Endothelial cell (in vitro differentiated cells): ENCODE measurements around the gene ARSA. TPM values are rescaled to one million over a fixed set of nuclear protein-coding genes. Genes with fewer than 3 reads are reported as not detected.
"Not testable (repeated sequence)": the region's sequence is repeated elsewhere in the genome, so short reads cannot be mapped to it uniquely, and the experiment has no call there.

Source experiments
- DNase-seq: peaks from one replicate; pipeline ENCODE4 v3.0.0; 2021; ENCODE audit warnings: low spot score
- H3K27ac Mint-ChIP-seq: one replicate; pipeline ENCODE4 v1.8.0; 2021; ENCODE audit warnings: mixed read lengths, inconsistent platforms; ENCODE audit not compliant: unreplicated experiment
- H3K27me3 Mint-ChIP-seq: one replicate; pipeline ENCODE4 v1.8.0; 2021; ENCODE audit warnings: mild to moderate bottlenecking, moderate library complexity, mixed read lengths, inconsistent platforms; ENCODE audit not compliant: unreplicated experiment
- H3K36me3 Mint-ChIP-seq: one replicate; pipeline ENCODE4 v1.8.0; 2021; ENCODE audit warnings: mild to moderate bottlenecking, low read depth, mixed read lengths, inconsistent platforms; ENCODE audit not compliant: unreplicated experiment
- H3K4me1 Mint-ChIP-seq: one replicate; pipeline ENCODE4 v1.8.0; 2021; ENCODE audit warnings: mild to moderate bottlenecking, mixed read lengths, inconsistent platforms; ENCODE audit not compliant: unreplicated experiment
- H3K4me3 Mint-ChIP-seq: one replicate; pipeline ENCODE4 v1.8.0; 2021; ENCODE audit warnings: mild to moderate bottlenecking, mixed read lengths, inconsistent platforms; ENCODE audit not compliant: unreplicated experiment
- H3K9me3 Mint-ChIP-seq: one replicate; pipeline ENCODE4 v1.8.0; 2021; ENCODE audit warnings: mixed read lengths, inconsistent platforms; ENCODE audit not compliant: unreplicated experiment
- CTCF ChIP-seq: fragments of 200-600 bp; sonication (generic); IDR thresholded peaks from one replicate; pipeline ENCODE4 v1.5.0; 2021; ENCODE audit warnings: antibody characterized with exemption; ENCODE audit not compliant: unreplicated experiment
- total RNA-seq: library from RNA; stranded (reverse); fragmentation: NEBNext Ultra II Directional; extraction: Animal tissue kit (Norgen Biotek cat#: 25700); gene quantifications from one replicate; pipeline ENCODE4 v1.2.1, GENCODE V29; 2021; ENCODE audit not compliant: unreplicated experiment

Gene ARSA
- total RNA-seq, 1 donor from 2014 or later, result 59.6 TPM

- Mint-ChIP-seq H3K4me1 (peaks cover 18% of the 10 kb centered on the region), H3K27me3 (peaks cover 6% of the 10 kb centered on the region), H3K27ac (no peak overlapping the region), H3K36me3 (peaks cover 7% of the 10 kb centered on the region), H3K9me3 (peaks cover 10% of the 10 kb centered on the region), H3K4me3 (no peak overlapping the region)
- DNase-seq, result no peak
- TF ChIP-seq CTCF, result no peak
Measured at GRCh38 chr22:50653256-50653655, 25.3 kb upstream of the ARSA start.

- Mint-ChIP-seq H3K4me1 (peaks cover 13% of the 10 kb centered on the region), H3K27me3 (peaks cover 11% of the 10 kb centered on the region)
- not testable (repeated sequence) for H3K27ac Mint-ChIP-seq, H3K4me3 Mint-ChIP-seq, DNase-seq, H3K9me3 Mint-ChIP-seq, H3K36me3 Mint-ChIP-seq
Measured at GRCh38 chr22:50643821-50644101, 15.8 kb upstream of the ARSA start.

GRCh38 chr22:50643021-50643820 lies 15.3 kb upstream of the ARSA start:
- not testable (repeated sequence) for H3K27ac Mint-ChIP-seq, H3K4me3 Mint-ChIP-seq, H3K9me3 Mint-ChIP-seq, H3K36me3 Mint-ChIP-seq, DNase-seq
- Mint-ChIP-seq H3K27me3 (peaks cover 11% of the 10 kb centered on the region), H3K4me1 (peaks cover 13% of the 10 kb centered on the region)

- Mint-ChIP-seq H3K27ac (no peak overlapping the region), H3K36me3 (no peaks in the 10 kb centered on the region), H3K4me1 (peaks cover 13% of the 10 kb centered on the region), H3K4me3 (no peak overlapping the region), H3K9me3 (no peaks in the 10 kb centered on the region), H3K27me3 (peaks cover 11% of the 10 kb centered on the region)
- no peak for TF ChIP-seq CTCF
- DNase-seq, result no peak
Measured at GRCh38 chr22:50641696-50642607, 14.0 kb upstream of the ARSA start.

- Mint-ChIP-seq H3K9me3 (no peaks in the 10 kb centered on the region), H3K27me3 (peaks cover 11% of the 10 kb centered on the region), H3K4me3 (no peak overlapping the region), H3K36me3 (no peaks in the 10 kb centered on the region), H3K4me1 (peaks cover 13% of the 10 kb centered on the region), H3K27ac (no peak overlapping the region)
- no peak for TF ChIP-seq CTCF
- DNase-seq, result no peak
Measured at GRCh38 chr22:50640857-50641647, 13.1 kb upstream of the ARSA start.

DNA sequence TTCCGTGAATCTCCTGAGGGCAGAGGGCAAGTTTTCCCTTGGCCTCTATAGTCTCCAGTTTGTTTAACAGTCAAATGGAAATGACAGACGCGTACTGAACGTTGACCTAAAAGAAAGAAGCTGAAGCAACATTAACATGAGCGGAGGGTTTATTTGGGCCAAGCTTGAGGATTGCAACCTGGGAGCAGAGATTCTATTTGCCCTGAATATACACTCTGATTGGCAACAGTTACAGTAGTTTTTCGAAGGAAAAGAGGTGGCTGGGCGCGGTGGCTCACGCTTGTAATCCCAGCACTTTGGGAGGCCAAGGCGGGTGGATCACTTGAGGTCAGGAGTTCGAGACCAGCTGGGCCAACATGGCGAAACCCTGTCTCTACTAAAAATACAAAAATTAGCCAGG lies 12.3 kb upstream of the ARSA start:
- H3K36me3 Mint-ChIP-seq, H3K27ac Mint-ChIP-seq, H3K4me3 Mint-ChIP-seq, H3K9me3 Mint-ChIP-seq, DNase-seq: not testable (repeated sequence)
- Mint-ChIP-seq H3K27me3 (peaks cover 13% of the 10 kb centered on the region), H3K4me1 (peaks cover 13% of the 10 kb centered on the region)
